Activated naive CD4-positive, alpha-beta T cell treated with anti-CD3 and anti-CD28 coated beads for 36 hours (primary cell): ENCODE data around the gene ZNF611. TPM values are rescaled to one million over a fixed set of nuclear protein-coding genes. Genes with fewer than 3 reads are reported as not detected.
"Not testable (repeated sequence)": the region's sequence is repeated elsewhere in the genome, so short reads cannot be mapped to it uniquely, and the experiment has no call there.

Source experiments
- CTCF ChIA-PET: fragments of 350-600 bp; sonication (Branson Sonifier 250); formaldehyde crosslinking; loops from one replicate; lab custom pipeline; 2021; ENCODE audit warnings: antibody characterized with exemption; lab: Charles Lee
- DNase-seq: peaks from one replicate; pipeline ENCODE4 v3.0.0-alpha.2; 2020
- H3K27ac Mint-ChIP-seq: one replicate; pipeline ENCODE4 v1.8.0; 2021; ENCODE audit warnings: mild to moderate bottlenecking, mixed read lengths
- H3K27me3 Mint-ChIP-seq: one replicate; pipeline ENCODE4 v1.8.0; 2021; ENCODE audit warnings: low read depth, mixed read lengths
- H3K36me3 Mint-ChIP-seq: one replicate; pipeline ENCODE4 v1.8.0; 2021; ENCODE audit warnings: low read depth, mixed read lengths
- H3K4me1 Mint-ChIP-seq: one replicate; pipeline ENCODE4 v1.8.0; 2021; ENCODE audit warnings: low read depth, mixed read lengths
- H3K4me3 Mint-ChIP-seq: one replicate; pipeline ENCODE4 v1.8.0; 2021; ENCODE audit warnings: mild to moderate bottlenecking, moderate library complexity, mixed read lengths
- H3K9me3 Mint-ChIP-seq: one replicate; pipeline ENCODE4 v1.8.0; 2021; ENCODE audit warnings: mixed read lengths
- intact Hi-C: fragments of 100-400 bp; cut with micrococcal nuclease; formaldehyde crosslinking; loops from one replicate; pipeline ENCODE4 v1.15.1; 2023
- total RNA-seq, 2 experiments: library from RNA; stranded (reverse); gene quantifications; one replicate each; pipeline ENCODE4 v1.2.3, GENCODE V29; 2021

ZNF611 gene
- total RNA-seq, 2 experiments from 2014 or later: 10.4 to 12.1 TPM

GRCh38 chr19:52713051-52713450, 21.8 kb downstream of the ZNF611 start:
- DNase-seq, H3K27ac Mint-ChIP-seq, H3K4me3 Mint-ChIP-seq, intact Hi-C loops, CTCF ChIA-PET, H3K27me3 Mint-ChIP-seq: not testable (repeated sequence)
- Mint-ChIP-seq H3K9me3 (peaks cover 38% of the 10 kb centered on the region), H3K36me3 (peaks cover 85% of the 10 kb centered on the region), H3K4me1 (peaks cover 13% of the 10 kb centered on the region)

GRCh38 chr19:52711661-52712060, 23.2 kb downstream of the ZNF611 start:
- H3K4me3 Mint-ChIP-seq, intact Hi-C loops, DNase-seq, CTCF ChIA-PET, H3K27ac Mint-ChIP-seq, H3K27me3 Mint-ChIP-seq: not testable (repeated sequence)
- peaks cover 91% of the 10 kb centered on the region for H3K36me3 Mint-ChIP-seq
- H3K4me1 Mint-ChIP-seq: peaks cover 13% of the 10 kb centered on the region
- peaks cover 46% of the 10 kb centered on the region for H3K9me3 Mint-ChIP-seq

- CTCF ChIA-PET: no interaction called here
- no peak overlapping the region for H3K27ac Mint-ChIP-seq
- peaks cover 93% of the 10 kb centered on the region for H3K36me3 Mint-ChIP-seq
- no peak for DNase-seq
- H3K27me3 Mint-ChIP-seq: no peaks in the 10 kb centered on the region
- H3K4me1 Mint-ChIP-seq: peaks cover 2% of the 10 kb centered on the region
- intact Hi-C loops: no loop called here
- H3K9me3 Mint-ChIP-seq: peaks cover 53% of the 10 kb centered on the region
- no peak overlapping the region for H3K4me3 Mint-ChIP-seq
Observed at GRCh38 chr19:52710538-52710937, 24.3 kb downstream of the ZNF611 start.

- CTCF ChIA-PET, H3K4me1 Mint-ChIP-seq, H3K27ac Mint-ChIP-seq, intact Hi-C loops, H3K4me3 Mint-ChIP-seq, DNase-seq, H3K27me3 Mint-ChIP-seq: not testable (repeated sequence)
- peaks cover 71% of the 10 kb centered on the region for H3K36me3 Mint-ChIP-seq
- H3K9me3 Mint-ChIP-seq: peaks cover 70% of the 10 kb centered on the region
Observed at GRCh38 chr19:52705615-52706014, 29.2 kb downstream of the ZNF611 start.

- Mint-ChIP-seq H3K9me3 (peaks cover 75% of the 10 kb centered on the region), H3K4me1 (no peaks in the 10 kb centered on the region), H3K27me3 (no peaks in the 10 kb centered on the region), H3K36me3 (peaks cover 63% of the 10 kb centered on the region), H3K4me3 (no peak overlapping the region), H3K27ac (no peak overlapping the region)
- CTCF ChIA-PET: no interaction called here
- DNase-seq: no peak
- intact Hi-C loops: no loop called here
Observed at GRCh38 chr19:52703917-52704316, 30.9 kb downstream of the ZNF611 start.

- no peak for DNase-seq
- intact Hi-C loops: no loop called here
- no peak overlapping the region for H3K4me3 Mint-ChIP-seq
- H3K36me3 Mint-ChIP-seq: peaks cover 32% of the 10 kb centered on the region
- CTCF ChIA-PET: no interaction called here
- no peaks in the 10 kb centered on the region for H3K27me3 Mint-ChIP-seq
- H3K9me3 Mint-ChIP-seq: peaks cover 57% of the 10 kb centered on the region
- no peaks in the 10 kb centered on the region for H3K4me1 Mint-ChIP-seq
- no peak overlapping the region for H3K27ac Mint-ChIP-seq
Observed at GRCh38 chr19:52700673-52701072, 34.2 kb downstream of the ZNF611 start.

GRCh38 chr19:52699555-52699954, 35.3 kb downstream of the ZNF611 start:
- H3K9me3 Mint-ChIP-seq: peaks cover 46% of the 10 kb centered on the region
- H3K4me1 Mint-ChIP-seq, H3K27ac Mint-ChIP-seq, CTCF ChIA-PET, H3K27me3 Mint-ChIP-seq, H3K4me3 Mint-ChIP-seq, DNase-seq, intact Hi-C loops: not testable (repeated sequence)
- H3K36me3 Mint-ChIP-seq: peaks cover 21% of the 10 kb centered on the region

GRCh38 chr19:52695996-52696395, 38.8 kb downstream of the ZNF611 start:
- Mint-ChIP-seq H3K4me1 (peaks cover 1% of the 10 kb centered on the region), H3K9me3 (peaks cover 23% of the 10 kb centered on the region), H3K36me3 (peaks cover 9% of the 10 kb centered on the region), H3K27me3 (no peaks in the 10 kb centered on the region), H3K27ac (no peak overlapping the region), H3K4me3 (no peak overlapping the region)
- intact Hi-C loops: no loop called here
- no peak for DNase-seq
- CTCF ChIA-PET: no interaction called here

- CTCF ChIA-PET: no interaction called here
- H3K4me3 Mint-ChIP-seq: no peak overlapping the region
- H3K36me3 Mint-ChIP-seq: peaks cover 6% of the 10 kb centered on the region
- no peak for DNase-seq
- intact Hi-C loops: loop anchor here (5.0 kb wide), 1 partner anchor 58 kb away; the partner anchor contains the start of gene ZNF83
- H3K27ac Mint-ChIP-seq: no peak overlapping the region
- peaks cover 14% of the 10 kb centered on the region for H3K9me3 Mint-ChIP-seq
- H3K4me1 Mint-ChIP-seq: peaks cover 5% of the 10 kb centered on the region
- no peaks in the 10 kb centered on the region for H3K27me3 Mint-ChIP-seq
Observed at GRCh38 chr19:52694921-52695320, 39.9 kb downstream of the ZNF611 start.

- H3K9me3 Mint-ChIP-seq, H3K36me3 Mint-ChIP-seq, H3K4me3 Mint-ChIP-seq, H3K27me3 Mint-ChIP-seq, CTCF ChIA-PET, DNase-seq, H3K27ac Mint-ChIP-seq, H3K4me1 Mint-ChIP-seq: not testable (repeated sequence)
- intact Hi-C loops: loop anchor here (5.0 kb wide), 1 partner anchor 57 kb away; the partner anchor contains the start of gene ZNF83
Observed at GRCh38 chr19:52694281-52694680, 40.6 kb downstream of the ZNF611 start.

- Mint-ChIP-seq H3K27ac (no peak overlapping the region), H3K4me3 (no peak overlapping the region), H3K36me3 (peaks cover 8% of the 10 kb centered on the region)
Observed at GRCh38 chr19:52692431-52693008, 42.3 kb downstream of the ZNF611 start.

GRCh38 chr19:52691737-52692136, 43.1 kb downstream of the ZNF611 start:
- CTCF ChIA-PET: no interaction called here
- intact Hi-C loops: loop anchor here (2.0 to 5.0 kb wide), 2 partner anchors 43 to 54 kb away; partner anchors contain the start of genes ZNF611 and ZNF83
- Mint-ChIP-seq H3K36me3 (peaks cover 8% of the 10 kb centered on the region), H3K27ac (no peak overlapping the region), H3K9me3 (no peaks in the 10 kb centered on the region), H3K27me3 (no peaks in the 10 kb centered on the region), H3K4me3 (peak overlapping the region; percentile 21), H3K4me1 (peaks cover 17% of the 10 kb centered on the region)
- DNase-seq: no peak

More at GRCh38 chr19:52692431-52693008, 42.3 kb downstream of the ZNF611 start:
- CTCF ChIA-PET: no interaction called here
- H3K4me1 Mint-ChIP-seq: peaks cover 17% of the 10 kb centered on the region
- intact Hi-C loops: loop anchor here (5.0 kb wide), 1 partner anchor 55 kb away; the partner anchor contains the start of gene ZNF83
- H3K9me3 Mint-ChIP-seq: no peaks in the 10 kb centered on the region
- DNase-seq: no peak
- H3K27me3 Mint-ChIP-seq: no peaks in the 10 kb centered on the region

- CTCF ChIA-PET: no interaction called here
- no peaks in the 10 kb centered on the region for H3K9me3 Mint-ChIP-seq
- no peaks in the 10 kb centered on the region for H3K27me3 Mint-ChIP-seq
- H3K4me3 Mint-ChIP-seq: peak overlapping the region; percentile 96
- H3K27ac Mint-ChIP-seq: no peak overlapping the region
- H3K36me3 Mint-ChIP-seq: peaks cover 8% of the 10 kb centered on the region
- no peak for DNase-seq
- intact Hi-C loops: loop anchor here (2.0 to 5.0 kb wide), 2 partner anchors 44 to 54 kb away; partner anchors contain the start of genes ZNF611 and ZNF83
- H3K4me1 Mint-ChIP-seq: peaks cover 17% of the 10 kb centered on the region
Observed at GRCh38 chr19:52691215-52691610, 43.6 kb downstream of the ZNF611 start.
